GM13977 (cell line): ENCODE results near the gene GIT2.

Experiments
- DNase-seq: peaks from one replicate; pipeline ENCODE4 v3.0.0; 2012; ENCODE audit warnings: low spot score
- in situ Hi-C: fragments of 300-500 bp; cut with MboI; formaldehyde crosslinking; loops from one replicate; pipeline ENCODE4 v1.12.0; 2022; ENCODE audit warnings: low sequenced_read_pairs, low pct_unique_long_range_greater_than_20kb, mixed read lengths, inconsistent platforms; ENCODE audit not compliant: unreplicated experiment
- TF ChIP-seq, protein P1 (sequence below): IDR thresholded peaks from 2 replicates; pipeline ENCODE4 v1.5.1; 2012; ENCODE audit warnings: mild to moderate bottlenecking, control low read depth; ENCODE audit not compliant: insufficient read depth; ENCODE audit errors: extremely low read depth, missing control alignments

GIT2 gene

DNA sequence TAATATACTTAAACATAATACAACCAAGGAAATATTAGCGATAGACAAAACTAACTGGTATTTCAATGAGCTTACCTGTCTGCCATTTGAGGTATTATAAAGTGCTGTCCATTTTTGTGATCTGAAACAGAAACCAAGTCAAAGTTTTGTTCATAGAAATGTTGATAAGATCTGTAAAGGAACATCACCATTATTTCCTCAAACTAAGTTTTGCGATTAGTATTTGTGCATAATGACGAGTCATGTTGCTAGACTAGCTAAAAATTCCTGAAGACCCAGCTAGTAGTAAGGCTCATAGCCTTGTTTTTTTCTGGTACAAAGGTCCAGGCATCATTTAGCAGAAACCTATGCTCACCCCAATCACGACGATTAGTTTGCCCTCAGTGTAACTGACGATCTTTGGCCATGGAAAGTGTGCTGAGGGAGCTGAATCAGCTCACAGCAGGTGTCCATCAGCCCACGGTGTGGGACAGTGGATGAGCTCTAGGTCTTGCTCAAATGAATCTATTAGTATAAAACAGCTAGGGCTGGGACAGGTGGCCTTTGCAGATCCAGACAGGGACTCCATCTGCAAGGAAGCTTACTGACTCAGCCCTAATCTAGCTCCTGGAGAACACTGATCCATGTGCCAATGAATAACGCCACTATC, 28.7 kb downstream of the GIT2 start:
- TF ChIP-seq, protein P1, sequence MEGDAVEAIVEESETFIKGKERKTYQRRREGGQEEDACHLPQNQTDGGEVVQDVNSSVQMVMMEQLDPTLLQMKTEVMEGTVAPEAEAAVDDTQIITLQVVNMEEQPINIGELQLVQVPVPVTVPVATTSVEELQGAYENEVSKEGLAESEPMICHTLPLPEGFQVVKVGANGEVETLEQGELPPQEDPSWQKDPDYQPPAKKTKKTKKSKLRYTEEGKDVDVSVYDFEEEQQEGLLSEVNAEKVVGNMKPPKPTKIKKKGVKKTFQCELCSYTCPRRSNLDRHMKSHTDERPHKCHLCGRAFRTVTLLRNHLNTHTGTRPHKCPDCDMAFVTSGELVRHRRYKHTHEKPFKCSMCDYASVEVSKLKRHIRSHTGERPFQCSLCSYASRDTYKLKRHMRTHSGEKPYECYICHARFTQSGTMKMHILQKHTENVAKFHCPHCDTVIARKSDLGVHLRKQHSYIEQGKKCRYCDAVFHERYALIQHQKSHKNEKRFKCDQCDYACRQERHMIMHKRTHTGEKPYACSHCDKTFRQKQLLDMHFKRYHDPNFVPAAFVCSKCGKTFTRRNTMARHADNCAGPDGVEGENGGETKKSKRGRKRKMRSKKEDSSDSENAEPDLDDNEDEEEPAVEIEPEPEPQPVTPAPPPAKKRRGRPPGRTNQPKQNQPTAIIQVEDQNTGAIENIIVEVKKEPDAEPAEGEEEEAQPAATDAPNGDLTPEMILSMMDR: no peak
- no peak for DNase-seq
- in situ Hi-C loops: no loop called here

DNA sequence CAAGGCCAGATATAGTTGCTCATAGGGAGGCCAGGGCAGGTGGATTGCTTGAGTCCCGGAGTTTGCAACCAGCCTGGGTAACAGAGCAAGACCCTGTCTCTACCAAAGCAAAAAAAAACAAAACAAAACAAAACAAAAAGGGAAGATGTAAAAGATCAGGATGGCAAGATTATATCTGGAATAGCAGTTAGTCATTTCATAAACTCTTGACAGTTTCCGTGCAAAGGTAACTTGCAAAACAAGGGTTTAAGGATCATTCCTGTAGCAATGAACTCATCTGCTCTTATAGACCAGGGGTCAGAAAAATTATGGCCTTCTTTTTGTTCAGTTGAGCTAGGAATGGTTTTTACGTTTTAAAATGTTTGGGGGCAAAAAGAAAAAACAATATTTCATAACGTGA, 29.6 kb downstream of the GIT2 start:
- no peak for DNase-seq
- TF ChIP-seq, protein P1: no peak
- in situ Hi-C loops: no loop called here

DNA sequence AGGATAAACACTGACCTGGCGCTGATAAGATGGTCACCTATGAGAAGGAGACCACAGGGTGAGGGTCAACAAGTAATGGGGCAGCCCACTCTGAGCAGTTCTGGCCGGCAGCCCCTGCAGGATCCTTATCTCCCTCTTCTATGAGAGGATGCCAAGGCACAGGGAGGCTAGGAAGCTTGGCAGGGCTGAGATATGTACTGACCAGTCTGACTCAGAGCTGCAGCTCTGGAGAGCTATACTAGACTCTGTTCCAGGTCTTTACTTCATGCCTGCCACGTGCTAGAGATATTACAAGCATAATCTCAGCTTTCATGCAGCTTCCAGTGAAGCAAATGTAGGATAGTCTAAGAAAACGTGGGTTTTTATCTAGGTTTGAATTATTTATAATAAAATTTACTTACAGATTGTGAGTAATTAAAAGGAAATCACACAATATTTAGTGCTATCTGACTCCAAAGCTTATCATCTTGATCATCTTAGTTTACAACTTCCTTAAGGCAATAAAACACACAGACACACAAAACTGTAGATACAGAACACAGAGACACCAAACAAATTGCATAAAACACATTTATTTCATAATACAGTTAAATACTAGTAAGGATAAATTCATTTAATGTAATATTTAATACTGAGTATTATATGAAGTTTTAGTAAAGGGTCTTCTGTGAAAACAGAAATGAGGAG, 32.3 kb downstream of the GIT2 start:
- TF ChIP-seq, protein P1: no peak
- in situ Hi-C loops: no loop called here
- DNase-seq: no peak

DNA sequence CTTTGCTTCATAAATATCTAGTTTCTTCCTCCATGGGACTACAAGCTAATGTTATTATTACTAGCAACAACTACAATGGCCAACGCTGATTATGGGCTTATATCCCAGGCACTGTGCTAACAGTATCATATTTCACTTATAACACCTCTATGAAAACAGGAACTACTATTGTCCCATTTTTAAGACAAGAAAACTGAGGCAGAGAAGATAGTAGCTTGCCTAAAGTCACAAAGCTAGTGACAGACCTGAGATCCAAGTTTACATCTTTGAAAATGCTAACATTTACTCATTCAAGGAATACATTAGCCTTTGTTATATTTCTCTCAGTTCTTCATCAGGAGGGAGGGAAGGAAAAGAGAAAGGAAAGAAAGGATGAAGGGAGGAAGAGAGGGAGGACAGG, 32.8 kb downstream of the GIT2 start:
- in situ Hi-C loops: no loop called here
- TF ChIP-seq, protein P1: no peak
- no peak for DNase-seq

DNA sequence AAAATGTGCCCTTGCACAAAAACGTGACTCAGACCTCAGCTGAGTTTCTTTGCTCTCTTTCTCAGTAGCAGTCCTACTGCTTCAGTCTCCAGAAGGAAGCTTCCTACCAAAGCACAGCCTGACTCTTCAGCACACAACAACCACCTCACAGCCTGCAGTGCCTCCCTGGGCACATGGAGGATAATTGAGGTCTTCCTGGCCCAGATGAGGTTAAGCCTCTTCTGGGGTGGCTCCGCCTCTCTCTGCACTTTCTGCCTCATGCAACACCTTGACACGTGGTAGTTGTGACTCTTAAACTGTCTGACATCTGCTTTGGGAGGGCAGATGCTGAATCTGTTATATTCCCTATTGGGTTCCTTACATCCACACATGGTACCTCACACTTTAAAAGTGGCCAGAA, 33.8 kb downstream of the GIT2 start:
- TF ChIP-seq, protein P1: no peak
- in situ Hi-C loops: no loop called here
- DNase-seq: no peak

DNA sequence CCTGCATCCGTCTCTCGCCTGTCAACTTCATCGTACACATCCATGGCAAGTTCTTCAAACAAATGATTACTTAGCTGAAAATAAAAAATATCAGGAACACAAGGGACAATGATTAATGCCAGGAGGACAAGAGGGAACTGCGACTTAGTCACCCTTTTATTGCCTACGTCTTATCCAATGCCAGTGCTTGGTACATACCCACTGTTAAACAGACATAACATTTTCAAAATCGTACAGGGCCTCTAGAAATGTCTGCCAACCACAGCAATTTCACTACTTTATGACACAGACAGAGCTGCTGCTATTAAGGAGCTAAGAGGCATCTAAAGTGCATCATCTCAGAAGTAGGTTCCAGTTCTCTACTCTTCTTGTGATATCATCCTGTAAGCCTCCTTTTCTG, 34.6 kb downstream of the GIT2 start:
- DNase-seq: no peak
- TF ChIP-seq, protein P1: no peak
- in situ Hi-C loops: no loop called here
